Fibroblast of peridontal ligament (primary cell): Measurements from ENCODE around the gene AKR1D1.
"Not testable (repeated sequence)": the region's sequence is repeated elsewhere in the genome, so short reads cannot be mapped to it uniquely, and the experiment has no call there.

Source experiments
- DNase-seq: peaks from one replicate; pipeline ENCODE4 v3.0.0-alpha.2; 2010; ENCODE audit errors: extremely low read depth

The AKR1D1 gene

GRCh38 chr7:138076196-138076595 lies at the start of gene AKR1D1:
AKR1D1 (plus strand) TSS chr7:138076459; CDS start chr7:138076519, 60 bp downstream.
- no peak for DNase-seq

- no peak for DNase-seq
Observed at GRCh38 chr7:138027100-138027499, 49.2 kb upstream of the AKR1D1 start.

GRCh38 chr7:138029126-138029525 lies 47.1 kb upstream of the AKR1D1 start:
- no peak for DNase-seq

- no peak for DNase-seq
Observed at GRCh38 chr7:138029941-138030340, 46.3 kb upstream of the AKR1D1 start.

- DNase-seq, result peak; percentile 39
Observed at GRCh38 chr7:138030679-138031351, 45.4 kb upstream of the AKR1D1 start.

- no peak for DNase-seq
Observed at GRCh38 chr7:138032186-138032585, 44.1 kb upstream of the AKR1D1 start.

- peak; percentile 11 for DNase-seq
Observed at GRCh38 chr7:138032770-138033169, 43.5 kb upstream of the AKR1D1 start.

- no peak for DNase-seq
Observed at GRCh38 chr7:138033241-138033640, 43.0 kb upstream of the AKR1D1 start.

GRCh38 chr7:138036135-138036534 lies 40.1 kb upstream of the AKR1D1 start:
- no peak for DNase-seq

- not testable (repeated sequence) for DNase-seq
Observed at GRCh38 chr7:138040063-138040462, 36.2 kb upstream of the AKR1D1 start.

GRCh38 chr7:138044897-138045296 lies 31.4 kb upstream of the AKR1D1 start:
- no peak for DNase-seq

- no peak for DNase-seq
Observed at GRCh38 chr7:138047907-138048306, 28.4 kb upstream of the AKR1D1 start.

GRCh38 chr7:138049505-138050116 lies 26.6 kb upstream of the AKR1D1 start:
- no peak for DNase-seq

GRCh38 chr7:138051712-138052247 lies 24.5 kb upstream of the AKR1D1 start:
- not testable (repeated sequence) for DNase-seq

GRCh38 chr7:138052696-138053095 lies 23.6 kb upstream of the AKR1D1 start:
- no peak for DNase-seq

GRCh38 chr7:138055698-138056097 lies 20.6 kb upstream of the AKR1D1 start:
- DNase-seq, result not testable (repeated sequence)

GRCh38 chr7:138063400-138063799 lies 12.9 kb upstream of the AKR1D1 start:
- DNase-seq, result no peak

- DNase-seq, result peak; percentile 85
Observed at GRCh38 chr7:138064856-138065357, 11.4 kb upstream of the AKR1D1 start.

- DNase-seq, result no peak
Observed at GRCh38 chr7:138065827-138066226, 10.4 kb upstream of the AKR1D1 start.

- no peak for DNase-seq
Observed at GRCh38 chr7:138066954-138067394, 9.3 kb upstream of the AKR1D1 start.

- no peak for DNase-seq
Observed at GRCh38 chr7:138067774-138068173, 8.5 kb upstream of the AKR1D1 start.

- no peak for DNase-seq
Observed at GRCh38 chr7:138070908-138071307, 5.4 kb upstream of the AKR1D1 start.

- DNase-seq, result no peak
Observed at GRCh38 chr7:138072726-138073125, 3.5 kb upstream of the AKR1D1 start.
